Skeletal muscle cell (primary cell): Measurements from ENCODE around the gene SLC2A9.

Source experiments
- DNase-seq: peaks from one replicate; pipeline ENCODE4 v3.0.0-alpha.2; 2010; ENCODE audit warnings: low read depth
- H3K4me3 ChIP-seq: 2 replicates; pipeline ENCODE4 v1.5.1; 2011; ENCODE audit warnings: low read depth, mild to moderate bottlenecking, control low read depth, low read length, moderate library complexity

The SLC2A9 gene

DNA sequence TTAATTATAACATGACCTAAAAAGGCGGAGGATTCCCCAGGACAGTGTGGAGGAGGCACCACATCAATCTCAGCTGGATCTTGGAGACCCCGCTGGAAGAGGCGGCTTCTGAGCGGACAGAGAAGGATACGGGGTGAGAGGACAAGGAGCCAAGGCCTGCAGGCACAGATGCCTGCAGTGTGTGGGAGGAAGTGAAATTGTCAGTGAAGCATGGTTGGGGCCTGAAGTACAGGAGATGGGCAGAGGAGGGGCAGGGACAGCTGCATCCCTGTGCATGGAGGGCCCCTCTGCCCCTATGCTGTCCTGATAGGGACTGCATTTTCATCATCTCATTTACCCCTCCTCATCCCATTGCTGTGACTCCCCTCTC, 1.7 kb upstream of the SLC2A9 start:
- no peak overlapping the region for H3K4me3 ChIP-seq
- DNase-seq = no peak

DNA sequence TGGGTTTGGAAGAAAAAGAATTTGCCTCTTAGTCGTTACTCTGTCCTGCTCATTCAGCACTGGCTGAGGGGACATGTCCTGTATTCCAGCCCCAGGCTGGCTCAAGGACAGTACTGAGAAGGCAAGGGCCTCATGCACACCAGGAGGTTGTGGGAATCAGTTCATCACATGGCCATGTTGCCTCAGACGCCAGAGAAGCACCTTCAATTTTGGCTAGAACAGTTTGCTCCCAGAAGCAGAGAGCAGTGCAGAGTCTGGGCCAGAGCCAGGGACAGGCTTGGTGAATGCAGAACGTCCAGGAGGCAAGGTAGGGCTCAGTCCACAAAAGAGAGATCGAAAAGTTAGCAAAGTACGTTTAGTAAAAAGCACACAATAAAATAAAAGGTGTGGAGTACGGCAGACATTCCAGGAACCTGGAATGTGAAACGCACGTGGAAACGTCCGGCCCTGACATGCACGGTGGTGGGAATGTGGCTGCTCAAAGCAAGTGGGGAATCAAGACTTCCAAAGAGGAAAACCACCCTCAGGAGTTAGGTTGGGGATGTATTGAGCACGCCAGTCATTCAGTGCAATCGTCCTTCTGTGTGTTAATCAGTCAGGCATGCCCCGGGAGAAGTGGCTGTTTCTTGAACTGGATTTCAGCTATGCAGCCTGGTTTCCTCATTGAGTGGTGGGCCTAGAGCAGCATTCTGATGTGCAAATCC, 1.2 kb upstream of the SLC2A9 start:
- H3K4me3 ChIP-seq = no peak overlapping the region
- no peak for DNase-seq

DNA sequence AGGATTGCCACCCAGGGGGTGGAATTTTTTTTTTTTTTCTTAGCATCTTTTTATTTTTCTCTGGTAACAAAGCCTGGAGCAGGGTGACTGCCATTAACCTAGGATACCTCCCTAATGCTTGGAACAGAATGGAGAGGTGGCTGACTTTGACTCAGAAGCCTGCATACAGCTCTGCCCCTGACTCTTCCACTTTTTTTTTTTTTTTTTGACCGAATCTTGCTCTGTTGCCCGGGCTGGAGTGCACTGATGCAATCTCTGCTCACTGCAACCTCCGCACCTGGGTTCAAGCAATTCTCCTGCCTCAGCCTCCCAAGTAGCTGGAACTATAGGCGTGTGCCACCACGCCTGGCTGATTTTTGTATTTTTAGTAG, 341 bp upstream of the SLC2A9 start:
- DNase-seq = no peak
- no peak overlapping the region for H3K4me3 ChIP-seq

DNA sequence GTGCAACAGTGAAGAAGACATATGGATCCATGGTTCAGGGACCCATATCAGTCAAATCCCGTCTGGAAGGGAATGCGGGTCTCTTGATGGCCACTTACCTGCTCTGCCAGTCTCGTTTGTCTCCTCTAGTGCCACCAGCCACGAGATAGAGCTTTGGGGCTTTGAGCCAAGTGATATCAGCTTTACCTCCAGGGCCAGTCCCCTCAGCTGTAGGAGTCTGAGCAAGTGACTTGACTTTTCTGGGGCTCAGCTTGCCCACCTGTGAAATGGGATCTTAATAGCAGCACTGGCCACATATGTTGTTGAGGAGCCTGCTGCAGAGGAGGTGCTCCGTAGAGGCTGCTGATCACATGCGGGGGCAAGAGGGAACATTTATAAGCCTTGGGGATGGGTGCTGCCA, 1.2 kb downstream of the SLC2A9 start:
- DNase-seq = no peak
- H3K4me3 ChIP-seq = no peak overlapping the region

DNA sequence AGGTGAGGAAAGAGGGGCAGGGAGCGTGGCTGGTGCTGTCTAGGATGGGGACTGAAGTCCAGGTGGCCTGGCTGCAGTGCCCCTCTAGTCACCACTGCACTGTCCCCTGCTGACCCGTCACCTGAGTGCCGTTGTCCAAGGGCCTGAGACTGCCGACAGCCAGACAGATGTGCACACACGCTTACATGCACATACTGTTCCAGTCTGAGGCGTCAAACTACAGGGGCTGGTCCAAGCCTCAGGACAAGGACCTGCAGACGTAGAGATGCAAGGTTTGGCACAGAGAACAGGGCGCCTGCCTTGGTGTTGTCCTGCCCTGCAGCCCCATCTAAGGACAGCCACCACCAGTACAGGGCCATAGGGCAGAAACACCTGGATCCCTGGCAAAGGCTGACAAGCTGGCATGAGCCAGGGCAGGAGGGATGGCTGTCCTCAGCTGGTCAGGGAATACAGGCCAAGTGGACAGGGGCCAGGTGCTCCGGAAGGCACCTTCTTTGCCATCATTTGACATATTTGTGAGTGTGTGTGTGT, 1.7 kb downstream of the SLC2A9 start:
- DNase-seq = no peak
- H3K4me3 ChIP-seq = peak overlapping the region; percentile 46

DNA sequence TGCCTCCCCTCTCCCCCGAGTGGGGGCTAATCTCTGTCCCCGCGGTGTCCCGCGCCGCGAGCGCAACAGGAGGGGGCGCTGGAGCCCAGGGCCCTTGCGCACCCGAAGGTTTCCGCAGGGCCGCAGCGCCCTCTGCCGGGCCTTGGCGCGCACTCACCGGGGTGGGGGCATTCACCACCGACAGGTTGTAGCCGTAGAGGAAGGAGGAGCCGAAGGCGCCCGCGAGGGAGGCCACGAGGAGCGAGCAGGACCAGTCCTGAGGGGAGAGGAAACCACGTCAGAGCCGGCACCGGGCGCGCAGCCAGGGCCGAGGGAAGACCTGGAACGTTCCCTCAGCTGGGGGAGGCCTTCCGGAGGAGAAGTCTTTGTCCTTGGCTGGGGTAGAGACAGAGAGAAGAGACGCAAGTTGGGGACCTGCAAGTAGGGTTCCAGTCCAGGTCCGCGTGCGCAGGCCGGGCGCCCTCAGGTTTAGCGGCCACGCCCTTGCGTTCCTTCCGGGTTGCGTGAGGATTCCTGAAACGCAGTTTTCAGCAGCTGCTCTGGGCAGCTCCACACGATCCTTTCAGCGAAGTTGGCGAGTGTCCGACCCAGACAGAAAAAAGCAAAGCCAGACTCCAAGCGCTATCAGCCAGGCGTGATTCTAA, 2.4 kb downstream of the SLC2A9 start:
- H3K4me3 ChIP-seq = peak overlapping the region; percentile 46
- peak; percentile 82 for DNase-seq

DNA sequence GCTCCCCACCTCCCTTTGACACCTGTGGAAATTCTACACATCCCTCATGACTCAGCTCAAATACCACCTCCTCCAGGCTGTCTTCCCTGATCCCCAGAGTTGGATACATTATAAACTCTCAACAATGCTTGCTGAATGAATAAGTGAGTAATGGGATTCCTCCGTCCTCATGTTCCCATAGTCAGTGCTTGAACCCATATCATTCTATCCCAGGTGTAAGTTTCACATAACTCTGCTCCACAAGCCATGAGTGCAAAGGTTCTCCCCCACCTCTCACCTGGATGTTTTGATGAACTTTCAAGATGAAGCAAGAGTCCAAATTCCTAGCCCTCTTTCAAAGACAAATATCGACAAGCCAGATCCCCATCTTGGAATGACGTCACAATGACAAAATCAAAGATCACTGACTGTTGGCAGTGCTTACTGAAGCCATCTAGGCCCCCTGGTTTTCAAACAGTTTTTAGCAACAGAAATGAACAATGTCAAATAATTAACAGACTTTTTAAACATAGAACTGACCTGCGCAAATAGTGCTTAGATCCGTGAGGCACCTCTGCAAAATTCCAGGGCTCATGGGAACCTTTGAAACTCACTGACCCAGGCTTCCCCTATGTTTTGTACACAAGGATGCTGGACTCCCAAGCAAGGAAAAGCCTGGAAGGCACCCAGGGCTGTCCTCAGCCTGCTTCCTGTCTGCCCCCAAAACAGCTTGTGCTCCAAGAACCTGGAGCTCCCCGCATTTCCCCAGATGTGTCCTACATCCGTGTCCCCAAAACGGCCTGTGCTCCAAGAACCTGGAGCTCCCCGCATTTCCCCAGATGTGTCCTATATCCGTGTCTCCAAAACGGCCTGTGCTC, 4.0 kb downstream of the SLC2A9 start:
- DNase-seq = no peak

DNA sequence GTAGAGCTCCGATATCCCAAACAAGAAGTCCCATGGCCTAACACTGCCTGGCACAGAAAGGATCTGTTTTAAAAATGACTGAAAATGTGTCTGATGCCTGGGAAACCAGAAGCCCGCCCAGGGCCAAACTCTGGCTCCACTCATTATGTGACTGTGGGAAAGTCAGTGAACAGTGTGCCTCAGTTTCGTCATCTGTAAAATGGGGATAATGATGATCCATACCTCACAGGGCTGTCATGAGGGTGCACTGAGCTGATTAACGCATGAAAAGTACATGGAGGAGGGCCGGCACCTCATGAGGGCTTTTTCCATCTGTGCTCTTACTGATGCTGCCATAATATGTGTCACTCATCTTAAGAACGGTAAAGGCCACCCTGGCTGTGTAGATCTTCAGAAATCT, 5.1 kb downstream of the SLC2A9 start:
- no peak overlapping the region for H3K4me3 ChIP-seq
- no peak for DNase-seq

More for the DNA sequence above, 4.0 kb downstream of the SLC2A9 start:
- no peak overlapping the region for H3K4me3 ChIP-seq

DNA sequence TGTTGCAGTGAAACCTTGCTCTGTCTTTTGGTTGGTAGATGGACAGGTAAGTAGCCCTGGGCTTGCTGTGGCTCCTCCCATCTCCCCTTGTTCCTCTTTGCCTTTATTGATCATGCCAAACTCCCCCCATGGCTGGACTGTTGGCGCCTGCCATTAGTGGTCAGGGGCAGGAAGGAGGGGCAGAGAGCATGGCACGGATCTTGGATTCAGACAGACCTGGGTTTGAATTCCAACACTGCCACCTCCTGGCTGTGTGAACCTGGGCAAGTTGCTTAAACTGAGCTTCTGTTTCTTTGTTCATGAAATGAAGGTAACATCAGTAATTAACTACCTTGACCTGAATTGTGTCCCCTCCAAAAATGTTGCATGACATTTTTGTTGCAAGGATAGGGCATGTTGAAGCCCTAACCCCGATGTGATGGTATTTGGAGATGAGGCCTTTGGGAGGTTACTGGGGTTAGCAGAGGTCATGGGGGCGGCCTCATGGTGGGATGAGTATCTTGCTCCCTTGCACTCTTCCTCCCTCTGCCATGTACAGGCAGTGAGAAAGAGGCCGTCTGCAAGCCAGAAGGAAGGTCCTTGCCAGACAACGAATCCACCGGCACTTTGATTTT, 6.0 kb downstream of the SLC2A9 start:
- DNase-seq = no peak

DNA sequence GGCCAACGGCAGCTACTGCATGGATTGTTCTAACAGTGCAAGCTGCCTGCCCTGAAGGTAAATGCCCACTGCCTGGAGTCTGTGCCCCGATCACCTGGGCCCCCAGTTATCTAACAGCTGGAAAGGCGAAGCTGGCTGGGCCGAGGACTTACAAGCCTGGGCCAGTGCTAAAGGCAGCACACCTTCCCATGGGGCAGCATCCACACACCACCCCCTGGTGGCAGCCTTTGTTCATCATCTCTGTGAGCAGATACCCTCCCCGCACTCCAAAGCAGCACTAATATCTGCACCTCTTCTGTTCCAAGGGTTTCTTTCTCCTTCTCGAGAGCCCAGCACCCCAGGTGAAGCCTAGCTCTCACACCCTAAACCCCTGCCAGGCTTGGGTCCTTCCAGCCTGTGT, 7.6 kb downstream of the SLC2A9 start:
- H3K4me3 ChIP-seq = no peak overlapping the region
- DNase-seq = no peak

More for the DNA sequence above, 6.0 kb downstream of the SLC2A9 start:
- no peak overlapping the region for H3K4me3 ChIP-seq

DNA sequence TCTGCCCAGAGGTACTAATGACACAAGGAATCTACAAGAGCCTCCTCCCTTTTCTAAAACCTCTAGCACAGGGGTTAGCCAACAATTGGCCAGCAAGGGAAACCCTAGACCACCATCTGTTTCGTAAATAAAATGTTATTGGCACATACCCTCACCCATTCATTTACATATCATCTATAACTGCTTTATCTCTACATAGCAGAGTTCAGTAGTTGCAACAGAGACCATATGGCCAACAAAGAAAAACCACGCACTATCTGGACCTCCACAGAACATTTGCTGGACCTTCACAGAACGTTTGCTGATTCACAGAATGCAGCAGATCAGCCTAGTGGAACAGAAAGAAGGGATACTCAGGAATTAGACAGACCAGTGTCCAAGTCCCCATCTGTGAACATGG, 9.4 kb downstream of the SLC2A9 start:
- H3K4me3 ChIP-seq = no peak overlapping the region
- no peak for DNase-seq

DNA sequence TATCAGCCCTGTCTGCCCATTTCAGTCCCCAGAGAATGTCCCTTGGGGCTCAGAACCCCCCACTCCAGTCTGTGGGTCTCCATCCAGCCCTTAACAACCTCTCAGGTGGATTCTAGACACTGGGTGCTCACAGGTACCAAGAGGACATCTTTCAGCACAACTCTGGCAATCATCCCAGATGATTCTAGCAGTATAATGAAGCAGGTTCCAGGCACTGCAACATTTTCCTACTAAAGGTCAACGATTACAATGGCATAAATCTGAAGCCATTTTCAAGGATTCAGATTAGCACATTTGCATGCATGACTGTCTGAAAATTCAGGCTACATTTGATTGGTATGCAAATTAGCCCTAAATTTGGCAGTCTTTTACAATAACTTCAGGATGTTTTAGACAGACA, 10.0 kb downstream of the SLC2A9 start:
- DNase-seq = no peak
- H3K4me3 ChIP-seq = no peak overlapping the region

DNA sequence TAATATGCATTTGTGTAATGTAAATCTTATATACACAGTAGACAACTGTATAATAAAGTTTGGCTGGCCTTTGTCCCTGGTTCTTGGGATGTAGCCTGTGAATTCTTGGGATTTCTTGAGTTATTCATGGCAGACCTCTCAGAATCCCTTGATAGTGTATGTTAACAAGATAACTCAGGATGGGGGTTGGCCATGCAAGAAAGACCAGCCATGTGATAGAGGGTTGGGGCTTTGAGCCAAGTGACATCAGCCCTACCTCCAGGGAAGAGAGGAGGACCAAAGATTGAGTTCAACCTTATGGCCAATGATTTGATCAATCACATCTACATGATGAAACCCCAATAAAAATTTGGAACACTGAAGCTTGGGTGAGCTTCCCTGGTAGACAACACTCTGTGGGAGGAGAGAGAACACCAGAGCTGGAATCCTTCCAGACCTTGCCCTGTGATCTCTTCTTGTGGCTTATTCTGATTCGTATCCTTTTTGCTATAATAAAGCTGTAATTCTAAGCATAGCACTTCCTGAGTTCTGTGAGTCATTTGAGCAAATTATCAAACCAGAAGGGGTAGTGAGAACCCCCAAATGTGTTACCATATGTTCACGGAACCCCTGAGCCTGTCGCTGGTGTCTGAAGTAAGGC, 11.3 kb downstream of the SLC2A9 start:
- no peak for DNase-seq
- no peak overlapping the region for H3K4me3 ChIP-seq

DNA sequence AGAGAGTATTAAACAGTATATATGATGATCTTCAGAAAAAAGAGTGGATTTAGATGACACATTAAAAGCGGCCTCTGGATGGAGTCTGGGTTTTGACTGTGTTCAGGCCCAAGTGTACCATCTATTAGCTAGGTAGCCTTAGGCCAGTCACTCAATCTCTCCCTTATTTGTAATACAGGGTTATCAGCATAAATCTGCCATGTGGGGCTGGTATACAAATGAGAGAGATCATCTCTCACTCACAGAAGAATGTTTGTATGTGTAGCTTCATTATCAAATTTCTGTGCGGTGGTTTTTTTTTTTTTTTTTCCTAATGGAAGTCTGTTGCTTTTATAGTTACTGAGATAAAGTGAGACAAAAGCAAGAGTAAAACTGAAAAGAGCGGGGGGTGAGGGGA, 12.7 kb downstream of the SLC2A9 start:
- H3K4me3 ChIP-seq = no peak overlapping the region
- DNase-seq = no peak

DNA sequence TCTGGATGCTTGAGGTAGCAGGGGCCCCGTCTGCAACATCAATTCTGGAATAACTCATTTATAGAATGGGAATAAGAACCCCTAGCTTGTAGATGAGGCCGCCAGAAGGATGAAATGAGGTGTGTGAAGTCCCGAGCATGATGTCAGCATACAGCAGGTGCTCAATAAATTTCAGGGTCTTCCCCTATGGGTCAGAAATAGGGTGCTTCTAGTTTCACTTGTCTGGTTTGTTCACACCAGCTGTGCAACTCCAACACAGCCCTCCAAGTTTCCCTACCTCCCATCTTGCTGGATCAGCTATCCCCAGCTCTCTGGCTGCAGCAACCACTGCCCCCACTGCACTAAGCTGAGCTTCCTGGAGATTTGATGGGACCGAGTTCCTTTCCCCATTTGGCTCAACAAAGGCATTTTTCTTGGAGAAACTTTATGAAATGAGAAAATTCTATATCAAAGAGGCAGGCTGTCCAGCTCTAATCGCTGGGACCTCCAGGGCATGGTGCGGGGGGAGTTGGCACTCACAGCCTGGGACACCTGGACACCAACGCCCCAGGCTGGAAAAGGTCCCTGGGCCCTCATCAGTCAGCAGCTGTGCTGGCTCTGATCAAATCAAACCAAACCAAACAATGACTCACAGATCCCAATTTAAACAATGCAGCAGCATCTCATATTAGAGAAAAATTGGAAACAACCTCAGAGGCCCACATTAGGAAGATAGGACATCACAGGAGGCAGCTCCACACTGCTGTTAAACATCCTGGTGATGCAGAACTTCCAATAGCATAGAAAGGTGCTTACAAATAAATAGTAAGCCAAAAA, 13.3 kb downstream of the SLC2A9 start:
- no peak for DNase-seq
- no peak overlapping the region for H3K4me3 ChIP-seq

DNA sequence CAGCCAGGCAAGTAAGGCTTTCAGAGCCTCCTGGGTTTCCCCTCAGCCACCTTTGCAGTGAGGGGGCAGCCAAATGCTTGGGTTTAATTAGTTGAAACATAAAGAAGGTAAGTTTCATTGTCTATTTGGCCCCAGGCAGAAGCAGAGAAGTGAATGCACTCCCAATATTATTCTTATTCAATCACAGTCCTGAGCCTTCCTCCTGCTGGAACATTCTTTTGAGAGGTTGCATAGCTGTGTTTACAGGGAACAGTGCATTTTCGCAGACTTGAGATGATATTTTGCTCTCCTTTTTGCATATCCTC, 13.9 kb downstream of the SLC2A9 start:
- DNase-seq = no peak
- no peak overlapping the region for H3K4me3 ChIP-seq

DNA sequence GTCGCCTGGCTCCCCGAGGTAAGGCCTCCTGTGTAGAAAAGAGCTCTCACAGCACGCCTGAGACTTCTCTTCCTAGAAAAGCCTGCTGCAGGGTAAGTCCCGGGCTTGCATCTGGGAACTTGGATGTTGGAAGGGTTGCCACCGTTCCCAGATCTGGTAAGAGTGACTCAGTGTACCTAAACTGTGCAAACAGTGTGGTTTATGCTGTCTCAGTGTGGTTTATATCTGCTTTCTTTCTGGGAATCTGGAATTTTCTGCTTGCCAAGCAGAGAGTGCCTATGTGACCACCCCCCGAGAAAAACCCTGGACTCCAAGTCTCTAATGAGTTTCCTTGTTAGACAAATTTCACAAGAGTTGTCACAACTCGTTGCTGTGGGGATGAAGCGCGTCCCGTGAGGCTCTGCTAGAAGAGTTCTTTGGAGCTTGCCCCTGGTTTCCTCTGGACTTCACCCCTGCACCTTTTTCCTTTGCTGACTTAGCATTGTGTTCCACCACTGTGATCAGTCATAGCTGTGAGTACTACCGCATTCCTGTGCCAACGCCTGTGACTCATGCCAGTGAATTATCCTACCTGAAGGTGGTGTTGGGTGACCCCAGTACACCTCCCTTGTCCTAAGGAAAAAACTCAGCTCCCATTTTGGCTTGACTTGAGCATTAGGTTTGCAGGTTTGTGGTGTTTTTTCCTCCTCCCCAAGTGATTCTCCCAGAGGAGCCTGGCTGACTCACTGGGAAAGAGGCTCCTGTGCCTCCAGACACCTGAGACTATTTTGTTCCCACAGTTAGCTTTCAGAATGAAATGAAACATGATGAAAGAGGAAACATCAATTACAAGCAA, 14.5 kb downstream of the SLC2A9 start:
- DNase-seq = no peak
- H3K4me3 ChIP-seq = no peak overlapping the region

DNA sequence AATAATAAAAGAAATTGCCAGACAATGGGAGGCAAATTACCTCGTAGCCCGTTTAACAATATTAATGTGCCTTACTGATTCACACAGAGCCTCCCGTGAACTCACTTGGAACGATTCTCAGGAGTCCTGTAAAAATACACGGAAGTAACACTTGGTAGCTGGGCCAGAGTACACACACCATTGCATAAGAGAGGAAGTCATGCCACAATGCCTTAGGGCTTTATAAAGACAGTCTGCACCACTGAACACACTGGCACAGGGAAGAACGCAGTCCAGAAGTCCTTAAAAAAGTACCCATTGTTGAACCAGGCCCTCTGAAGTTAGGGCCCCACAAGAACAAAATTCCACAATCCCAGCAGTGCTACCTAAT, 15.1 kb downstream of the SLC2A9 start:
- H3K4me3 ChIP-seq = no peak overlapping the region
- peak; percentile 71 for DNase-seq
